ENCODE measurements around the gene SLC35E4. TPM values are rescaled to one million over a fixed set of nuclear protein-coding genes. Genes with fewer than 3 reads are reported as not detected.

The SLC35E4 gene
- total RNA-seq (1 to 10 TPM in 8 of 9 donors, under 1 TPM in 1; 0.60 to 7.0 (median 3.8) TPM), polyA plus RNA-seq (1 to 10 TPM; 1.3 to 2.0 (median 2.0) TPM)
- long read RNA-seq, donor 1: 0 reads
- long read RNA-seq, donor 2, partial matches to known transcripts: 0 of 1 reads
- long read RNA-seq, donor 2, other reads (novel, unspliced or antisense): 0 of 1 reads
- long read RNA-seq, donor 3: 0 reads
- long read RNA-seq, donor 4, partial matches to known transcripts: 0 of 2 reads
- long read RNA-seq, donor 4, other reads (novel, unspliced or antisense): 1 of 2 reads
- long read RNA-seq, donor 5, transcript SLC35E4-201 (2 exons, 2,714 nt): major isoform, 29 of 30 reads
- long read RNA-seq, donor 5, partial matches to known transcripts: 0 of 30 reads
- long read RNA-seq, donor 5, other reads (novel, unspliced or antisense): 1 of 30 reads
- long read RNA-seq, donor 6, partial matches to known transcripts: 0 of 4 reads
- long read RNA-seq, donor 6, other reads (novel, unspliced or antisense): 3 of 4 reads
- long read RNA-seq, donor 7: 0 reads
- long read RNA-seq, donor 8, partial matches to known transcripts: 0 of 1 reads
- long read RNA-seq, donor 8, other reads (novel, unspliced or antisense): 0 of 1 reads
- long read RNA-seq, donor 9: 0 reads
- long read RNA-seq, donor 10: 0 reads

GRCh38 chr22:30635273-30636225 lies at the start of gene SLC35E4:
Gene SLC35E4 (plus strand): TSS chr22:30635781. CDS start chr22:30636451, 670 bp downstream.
- TF ChIP-seq CTCF (IDR thresholded peaks at IDR 0.05): peak in 3 of 6 experiments; percentile 18 to 44 (median 18)
- peak; percentile 72 to 90 for TF ChIP-seq POLR2A (IDR thresholded peaks at IDR 0.05)
- 1 to 6% (median 1%) methylated on average over 20 to 75 of the region's 75 CpGs for WGBS, 4 donors
- DNase-seq: peak; percentile 93 to 97 (median 95)
- H3K4me1 ChIP-seq (replicated peaks in 1 of 2): peaks cover 22 to 30% of the 10 kb centered on the region in 2 donors
- H3K4me3 ChIP-seq: peak within 1 kb of the TSS; percentile 15 to 70 (median 56)
- peak within 1 kb of the TSS; percentile 37 to 90 (median 77) for H3K27ac ChIP-seq
- H3K9me3 ChIP-seq (replicated peaks in 1 of 3): no peaks in the 10 kb centered on the region
- no peaks in the 10 kb centered on the region for H3K27me3 ChIP-seq
- H3K36me3 ChIP-seq (replicated peaks in 1 of 2): no peaks in the 10 kb centered on the region
- intact Hi-C loops (cut with DNase I): loop anchor here (2.0 to 10.0 kb wide), 4 partner anchors 59 to 289 kb away; partner anchors contain the start of gene OSBP2 (in 1 of the 2)

- intact Hi-C loops (cut with DNase I): no loop called here
- WGBS, 4 donors: 90 to 94% (median 93%) methylated on average over 8 of the region's 8 CpGs
These were observed 49.2 kb upstream of the SLC35E4 start for GRCh38 chr22:30586414-30586813.

GRCh38 chr22:30591191-30591587 lies 44.4 kb upstream of the SLC35E4 start:
- peak in 2 of 7 donors; percentile 11 to 20 for DNase-seq
- Histone ChIP-seq H3K27ac (peak overlapping the region in 3 of 5 donors; percentile 58 to 88 (median 84)), H3K4me3 (peak overlapping the region; percentile 24 to 81 (median 52)), H3K27me3 (no peaks in the 10 kb centered on the region), H3K9me3 (replicated peaks in 1 of 3) (no peaks in the 10 kb centered on the region), H3K36me3 (replicated peaks in 1 of 2) (peaks cover 0 to 30% of the 10 kb centered on the region in 2 donors), H3K4me1 (replicated peaks in 1 of 2) (peaks cover 10 to 13% of the 10 kb centered on the region in 2 donors)
- intact Hi-C loops (cut with DNase I): no loop called here
- 1 to 3% (median 2%) methylated on average over 14 of the region's 14 CpGs for WGBS, 4 donors
- TF ChIP-seq POLR2A (IDR thresholded peaks at IDR 0.05) (no peak), CTCF (IDR thresholded peaks at IDR 0.05) (no peak)

More at GRCh38 chr22:30586414-30586813, 49.2 kb upstream of the SLC35E4 start:
- peaks cover 10 to 13% of the 10 kb centered on the region in 2 donors for H3K4me1 ChIP-seq (replicated peaks in 1 of 2)
- H3K36me3 ChIP-seq (replicated peaks in 1 of 2): peaks cover 0 to 78% of the 10 kb centered on the region in 2 donors
- H3K27ac ChIP-seq: no peak overlapping the region
- no peaks in the 10 kb centered on the region for H3K9me3 ChIP-seq (replicated peaks in 1 of 3)
- H3K27me3 ChIP-seq: no peaks in the 10 kb centered on the region
- DNase-seq: no peak
- no peak for TF ChIP-seq CTCF (IDR thresholded peaks at IDR 0.05)
- no peak overlapping the region for H3K4me3 ChIP-seq

Measured in adrenal gland (tissue), 19 donors.